ENCODE measurements around the gene HSPA1A.

The HSPA1A gene

DNA sequence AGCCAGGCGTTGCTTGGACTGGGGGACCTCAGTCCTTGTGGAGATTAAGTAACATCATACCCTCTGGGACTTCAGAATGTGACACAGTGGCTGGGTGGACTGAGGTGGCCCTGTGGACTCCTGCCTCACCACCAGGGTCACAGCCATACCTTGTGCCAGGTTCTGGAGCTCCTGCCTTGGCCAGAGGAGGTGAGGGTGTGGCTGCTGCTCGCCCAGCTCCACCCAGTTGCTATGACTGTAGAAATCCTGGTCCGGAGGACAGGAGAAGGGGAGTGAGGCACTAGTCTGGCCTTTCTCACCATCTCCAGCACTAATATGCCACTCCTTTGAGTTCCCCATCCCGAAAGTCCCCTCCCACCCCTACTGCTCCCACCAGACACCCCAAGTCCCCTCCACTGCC lies 40.2 kb upstream of the HSPA1A start:
- H3K4me2 ChIP-seq, result no peak overlapping the region
- no peaks in the 10 kb centered on the region for H3K36me3 ChIP-seq (ENCODE audit: insufficient read depth)
- no peak overlapping the region for H3K4me3 ChIP-seq (IDR thresholded peaks at IDR 0.05; ENCODE audit: insufficient read depth, low read depth, low read length)
- H3K4me1 ChIP-seq (ENCODE audit: low read depth, poor library complexity, severe bottlenecking), result peaks cover 47% of the 10 kb centered on the region
- TF ChIP-seq, protein P1, sequence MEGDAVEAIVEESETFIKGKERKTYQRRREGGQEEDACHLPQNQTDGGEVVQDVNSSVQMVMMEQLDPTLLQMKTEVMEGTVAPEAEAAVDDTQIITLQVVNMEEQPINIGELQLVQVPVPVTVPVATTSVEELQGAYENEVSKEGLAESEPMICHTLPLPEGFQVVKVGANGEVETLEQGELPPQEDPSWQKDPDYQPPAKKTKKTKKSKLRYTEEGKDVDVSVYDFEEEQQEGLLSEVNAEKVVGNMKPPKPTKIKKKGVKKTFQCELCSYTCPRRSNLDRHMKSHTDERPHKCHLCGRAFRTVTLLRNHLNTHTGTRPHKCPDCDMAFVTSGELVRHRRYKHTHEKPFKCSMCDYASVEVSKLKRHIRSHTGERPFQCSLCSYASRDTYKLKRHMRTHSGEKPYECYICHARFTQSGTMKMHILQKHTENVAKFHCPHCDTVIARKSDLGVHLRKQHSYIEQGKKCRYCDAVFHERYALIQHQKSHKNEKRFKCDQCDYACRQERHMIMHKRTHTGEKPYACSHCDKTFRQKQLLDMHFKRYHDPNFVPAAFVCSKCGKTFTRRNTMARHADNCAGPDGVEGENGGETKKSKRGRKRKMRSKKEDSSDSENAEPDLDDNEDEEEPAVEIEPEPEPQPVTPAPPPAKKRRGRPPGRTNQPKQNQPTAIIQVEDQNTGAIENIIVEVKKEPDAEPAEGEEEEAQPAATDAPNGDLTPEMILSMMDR (conservative IDR thresholded peaks at IDR 0.05; ENCODE audit: low read depth, low read length), result no peak
- no peaks in the 10 kb centered on the region for H3K79me2 ChIP-seq (ENCODE audit: insufficient read depth, low read depth)
- H2AFZ ChIP-seq (ENCODE audit: low read depth), result no peak overlapping the region
- no peaks in the 10 kb centered on the region for H4K20me1 ChIP-seq (ENCODE audit: insufficient read depth)
- no peaks in the 10 kb centered on the region for H3K27me3 ChIP-seq (ENCODE audit: insufficient read depth, low read depth)
- H3K9ac ChIP-seq, result no peak overlapping the region
- H3K27ac ChIP-seq, result no peak overlapping the region

DNA sequence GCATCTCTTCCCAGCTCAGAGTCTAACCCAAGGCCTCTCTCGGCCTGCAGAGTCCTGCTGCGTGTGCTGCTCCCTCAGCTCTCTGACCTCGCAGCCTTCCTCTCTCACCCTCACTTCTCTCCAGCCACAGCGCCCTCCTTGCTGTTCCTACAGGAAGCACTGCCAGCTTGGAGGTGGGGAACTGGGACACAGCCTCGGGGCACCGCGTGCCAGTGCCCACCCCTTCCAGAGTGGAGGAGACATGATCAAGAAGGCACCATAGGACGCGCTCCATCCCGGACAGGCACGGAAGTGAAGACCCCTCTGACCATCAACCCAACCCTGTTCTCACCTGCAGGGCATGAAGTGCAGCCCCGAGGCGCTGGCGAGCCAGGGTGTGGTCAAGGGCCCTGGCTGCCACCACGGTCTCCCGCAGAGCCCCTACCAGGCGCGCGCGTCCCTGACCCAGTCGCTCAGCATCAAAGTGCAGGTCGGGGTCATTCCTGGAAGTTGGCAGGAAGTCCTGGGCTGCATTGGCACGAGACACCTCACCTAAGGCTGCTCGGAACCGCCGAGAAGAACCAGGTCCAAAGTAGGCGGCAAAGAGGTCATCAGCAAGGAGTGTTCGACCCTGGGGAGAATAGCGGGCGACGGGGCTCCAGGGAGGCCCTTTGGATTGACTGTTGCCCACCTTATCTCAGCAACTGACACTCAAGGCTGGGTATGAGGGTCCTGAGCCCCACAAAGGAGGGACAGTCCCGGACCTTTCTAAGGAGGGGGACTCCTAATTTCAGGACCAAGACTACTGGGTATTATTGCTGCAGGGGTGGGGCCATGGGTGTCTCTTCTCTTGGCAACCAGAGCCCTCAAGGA lies 39.5 kb upstream of the HSPA1A start:
- TF ChIP-seq, protein P1 (conservative IDR thresholded peaks at IDR 0.05; ENCODE audit: low read depth, low read length), result no peak
- peak overlapping the region; percentile 58 for H3K9ac ChIP-seq
- H3K4me2 ChIP-seq, result peak overlapping the region; percentile 89
- H3K4me1 ChIP-seq (ENCODE audit: low read depth, poor library complexity, severe bottlenecking), result peaks cover 44% of the 10 kb centered on the region
- no peak overlapping the region for H3K4me3 ChIP-seq (IDR thresholded peaks at IDR 0.05; ENCODE audit: insufficient read depth, low read depth, low read length)
- H3K79me2 ChIP-seq (ENCODE audit: insufficient read depth, low read depth), result no peaks in the 10 kb centered on the region
- no peak overlapping the region for H2AFZ ChIP-seq (ENCODE audit: low read depth)
- no peaks in the 10 kb centered on the region for H3K27me3 ChIP-seq (ENCODE audit: insufficient read depth, low read depth)
- no peaks in the 10 kb centered on the region for H3K36me3 ChIP-seq (ENCODE audit: insufficient read depth)
- H4K20me1 ChIP-seq (ENCODE audit: insufficient read depth), result no peaks in the 10 kb centered on the region
- peak overlapping the region; percentile 79 for H3K27ac ChIP-seq

DNA sequence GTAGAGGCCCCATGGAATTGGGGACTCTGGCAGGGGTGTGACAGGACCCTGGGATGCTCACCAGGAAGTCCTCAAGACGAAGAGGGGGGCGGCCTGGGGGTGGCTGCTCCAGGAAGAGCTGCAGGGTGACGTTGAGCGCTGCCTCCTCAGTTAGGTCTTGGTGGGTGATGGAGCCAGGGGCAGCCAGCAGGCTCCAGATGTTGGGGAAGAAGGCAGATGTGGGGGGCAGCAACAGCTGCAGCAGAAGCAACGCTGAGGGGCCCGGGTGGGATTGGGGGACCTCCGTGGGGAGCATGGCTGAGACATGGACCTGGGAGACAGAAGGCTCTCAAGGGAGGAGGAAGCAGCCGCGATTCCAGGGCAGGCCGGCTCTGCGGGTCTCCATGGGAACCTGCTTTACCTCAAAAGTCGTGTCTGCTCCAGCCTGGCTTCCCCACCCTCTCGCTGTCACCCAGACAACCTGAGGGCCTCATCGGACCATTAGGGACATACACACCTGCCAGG lies 38.8 kb upstream of the HSPA1A start:
- H3K9ac ChIP-seq, result peak overlapping the region; percentile 58
- H2AFZ ChIP-seq (ENCODE audit: low read depth), result peak overlapping the region; percentile 47; the same call in 1 of the 2 replicates
- no peaks in the 10 kb centered on the region for H4K20me1 ChIP-seq (ENCODE audit: insufficient read depth)
- H3K36me3 ChIP-seq (ENCODE audit: insufficient read depth), result peaks cover 1% of the 10 kb centered on the region; the same call in 1 of the 2 replicates
- H3K27me3 ChIP-seq (ENCODE audit: insufficient read depth, low read depth), result no peaks in the 10 kb centered on the region
- H3K4me1 ChIP-seq (ENCODE audit: low read depth, poor library complexity, severe bottlenecking), result peaks cover 40% of the 10 kb centered on the region
- TF ChIP-seq, protein P1 (conservative IDR thresholded peaks at IDR 0.05; ENCODE audit: low read depth, low read length), result no peak
- H3K79me2 ChIP-seq (ENCODE audit: insufficient read depth, low read depth), result no peaks in the 10 kb centered on the region
- H3K4me2 ChIP-seq, result peak overlapping the region; percentile 89
- H3K4me3 ChIP-seq (IDR thresholded peaks at IDR 0.05; ENCODE audit: insufficient read depth, low read depth, low read length), result no peak overlapping the region
- peak overlapping the region; percentile 79 for H3K27ac ChIP-seq

DNA sequence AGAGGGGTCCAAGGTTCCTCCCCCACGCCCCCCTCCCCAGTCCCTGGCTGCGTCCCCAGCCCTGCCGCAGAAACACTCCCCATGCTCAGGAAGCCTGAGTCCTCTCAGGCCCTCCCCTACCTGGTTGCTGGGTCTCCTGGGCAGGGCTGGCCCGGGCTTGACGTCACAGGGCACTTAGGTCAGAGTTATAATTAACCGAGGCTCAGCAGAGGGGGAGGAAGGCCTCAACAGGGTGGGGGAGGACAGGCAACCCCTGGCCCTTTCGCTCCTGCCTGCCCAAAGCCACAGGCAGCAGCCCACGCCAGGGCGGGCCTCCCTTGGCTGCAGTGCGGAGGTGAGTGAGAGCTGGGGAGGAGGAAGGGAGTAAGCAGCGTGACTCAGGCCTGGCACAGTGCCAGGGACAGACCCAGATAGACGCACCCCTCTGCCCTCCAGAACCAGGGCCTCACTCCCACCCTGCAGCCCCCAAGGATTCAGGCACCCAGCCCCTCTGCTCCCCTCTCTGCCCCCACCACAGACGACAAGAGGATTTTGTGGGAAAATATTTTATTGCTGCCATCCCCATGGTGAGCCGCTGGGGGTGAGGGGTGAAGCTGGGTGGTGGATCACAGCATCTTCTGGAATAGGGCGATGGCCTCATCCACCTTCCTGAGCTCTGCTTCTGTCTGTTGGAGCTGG lies 38.2 kb upstream of the HSPA1A start, which contains the start of gene VWA7:
Gene VWA7 (minus strand): TSS at position 340 of the 678 bp plus-strand sequence. CDS start 549 bp downstream, outside the sequence.
- peak within 1 kb of the TSS; percentile 89 for H3K4me2 ChIP-seq
- peak within 1 kb of the TSS; percentile 79 for H3K27ac ChIP-seq
- peak within 1 kb of the TSS; percentile 58 for H3K9ac ChIP-seq
- H3K36me3 ChIP-seq (ENCODE audit: insufficient read depth), result peaks cover 5% of the 10 kb centered on the region; the same call in 1 of the 2 replicates
- H3K4me3 ChIP-seq (IDR thresholded peaks at IDR 0.05; ENCODE audit: insufficient read depth, low read depth, low read length), result no peak within 1 kb of the TSS
- no peaks in the 10 kb centered on the region for H3K79me2 ChIP-seq (ENCODE audit: insufficient read depth, low read depth)
- peaks cover 40% of the 10 kb centered on the region for H3K4me1 ChIP-seq (ENCODE audit: low read depth, poor library complexity, severe bottlenecking)
- H4K20me1 ChIP-seq (ENCODE audit: insufficient read depth), result no peaks in the 10 kb centered on the region
- TF ChIP-seq, protein P1 (conservative IDR thresholded peaks at IDR 0.05; ENCODE audit: low read depth, low read length), result no peak
- no peaks in the 10 kb centered on the region for H3K27me3 ChIP-seq (ENCODE audit: insufficient read depth, low read depth)
- H2AFZ ChIP-seq (ENCODE audit: low read depth), result peak within 1 kb of the TSS; percentile 47; the same call in 1 of the 2 replicates
